Neural progenitor cell (in vitro differentiated cells): ENCODE data around the gene TRPC4AP.

Experiments used
- CTCF ChIP-seq: fragments of 200-600 bp; sonication (generic); IDR thresholded peaks from 2 replicates; pipeline ENCODE4 v1.5.1; 2017; ENCODE audit warnings: antibody characterized with exemption, mild to moderate bottlenecking
- EZH2phosphoT487 ChIP-seq: fragments of 200-600 bp; sonication (generic); IDR thresholded peaks from 2 replicates; pipeline ENCODE4 v1.6.1; 2017; ENCODE audit warnings: antibody characterized with exemption

DNA sequence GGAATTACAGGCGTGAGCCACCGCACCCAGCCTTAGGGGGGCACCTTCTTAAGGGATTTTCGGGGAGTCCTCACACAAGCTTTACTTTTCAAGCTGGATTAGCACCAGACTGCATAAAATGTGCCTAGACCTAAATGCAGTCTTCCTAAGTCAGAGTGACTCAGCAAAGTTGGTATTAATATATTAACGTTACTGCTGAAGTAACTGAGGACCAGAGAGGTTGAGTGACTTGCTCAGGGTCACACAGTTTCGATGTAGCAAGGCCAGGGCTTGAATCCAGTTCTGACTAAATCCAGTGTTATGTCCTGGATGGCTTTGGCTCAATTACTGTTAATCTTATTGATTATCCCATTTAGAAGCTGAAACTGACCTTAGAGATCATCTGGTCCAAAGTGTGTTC lies 41.1 kb upstream of the TRPC4AP start:
- no peak for TF ChIP-seq CTCF
- no peak for TF ChIP-seq EZH2phosphoT487
